ENCODE results near the gene UCK2.

The UCK2 gene

GRCh38 chr1:165856606-165857005 is 29.2 kb downstream of the UCK2 start:
- TF ChIP-seq CTCF (IDR thresholded peaks at IDR 0.05; ENCODE audit: low read depth, low read length): no peak
- DNase-seq (ENCODE audit: extremely low read depth, low read depth): no peak

- TF ChIP-seq CTCF (IDR thresholded peaks at IDR 0.05; ENCODE audit: low read depth, low read length): no peak
- DNase-seq (ENCODE audit: extremely low read depth, low read depth): no peak
Observed at GRCh38 chr1:165857046-165857801, 29.8 kb downstream of the UCK2 start.

- no peak for DNase-seq (ENCODE audit: extremely low read depth, low read depth)
- TF ChIP-seq CTCF (IDR thresholded peaks at IDR 0.05; ENCODE audit: low read depth, low read length): no peak
Observed at GRCh38 chr1:165858364-165858823, 31.0 kb downstream of the UCK2 start.

GRCh38 chr1:165858967-165859845 is 31.8 kb downstream of the UCK2 start:
- DNase-seq (ENCODE audit: extremely low read depth, low read depth): no peak
- no peak for TF ChIP-seq CTCF (IDR thresholded peaks at IDR 0.05; ENCODE audit: low read depth, low read length)

- DNase-seq (ENCODE audit: extremely low read depth, low read depth): no peak
- no peak for TF ChIP-seq CTCF (IDR thresholded peaks at IDR 0.05; ENCODE audit: low read depth, low read length)
Observed at GRCh38 chr1:165860065-165860464, 32.7 kb downstream of the UCK2 start.

DNA sequence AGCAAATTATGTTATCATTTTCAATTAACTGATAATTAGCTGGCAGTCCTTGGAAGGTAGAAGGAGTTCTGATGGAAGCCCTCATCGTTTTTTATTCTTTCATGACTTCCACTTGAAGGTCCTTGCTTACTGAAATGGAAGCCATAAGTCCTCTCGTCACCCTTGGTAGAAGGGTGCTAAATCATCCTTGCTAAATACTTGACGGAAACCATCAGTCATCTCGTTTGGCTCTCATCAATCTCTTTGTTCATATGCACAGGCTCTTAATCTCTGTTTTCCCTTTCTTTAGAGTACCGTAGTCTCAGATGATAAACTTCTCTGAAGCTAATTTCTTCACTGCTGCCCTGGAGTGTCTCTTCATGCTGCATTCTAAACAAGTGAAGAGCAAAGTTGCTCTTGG is 34.5 kb downstream of the UCK2 start:
- DNase-seq (ENCODE audit: extremely low read depth, low read depth): no peak

More for the DNA sequence above, 34.5 kb downstream of the UCK2 start:
- no peak for TF ChIP-seq CTCF (IDR thresholded peaks at IDR 0.05; ENCODE audit: low read depth, low read length)
